BLaER1 treated with 17β-estradiol and CSF1 and Interleukin-3, amounts not matched to agents 10 nM and 100 nM (cell line): Measurements from ENCODE around the gene ZMYND8.
A peak's percentile ranks its signal among the peaks of the same experiment; 100 is the strongest.

ENCODE experiments used
- H3K27ac ChIP-seq, 11 experiments: shearing (Covaris generic); formaldehyde crosslinking; 2 replicates each; pipeline ENCODE4 v1.8.1; 2022
- H3K27me3 ChIP-seq, 11 experiments: shearing (Covaris generic); formaldehyde crosslinking; 2 replicates each; pipeline ENCODE4 v1.8.1; 2022
- H3K36me3 ChIP-seq, 11 experiments: shearing (Covaris generic); formaldehyde crosslinking; 2 replicates each; pipeline ENCODE4 v1.8.1; 2022
- H3K4me1 ChIP-seq, 10 experiments: shearing (Covaris generic); formaldehyde crosslinking; 2 replicates each; pipeline ENCODE4 v1.8.1; 2022
- H3K4me2 ChIP-seq, 11 experiments: shearing (Covaris generic); formaldehyde crosslinking; 2 replicates each; pipeline ENCODE4 v1.8.1; 2022
- H3K4me3 ChIP-seq, 10 experiments: shearing (Covaris generic); formaldehyde crosslinking; 2 replicates each; pipeline ENCODE4 v1.8.1; 2022
- H3K9ac ChIP-seq, 11 experiments: shearing (Covaris generic); formaldehyde crosslinking; 2 replicates each; pipeline ENCODE4 v1.8.1; 2022
- H3K9me3 ChIP-seq, 11 experiments: shearing (Covaris generic); formaldehyde crosslinking; replicated peaks in 1 of 11; 2 replicates each; pipeline ENCODE4 v1.8.1; 2022
- H4K20me1 ChIP-seq, 11 experiments: shearing (Covaris generic); formaldehyde crosslinking; 2 replicates each; pipeline ENCODE4 v1.8.1; 2022
- Cebpa-rat ChIP-seq, 11 experiments: shearing (Covaris generic); IDR thresholded peaks; 2 replicates each; pipeline ENCODE4 v1.8.1; 2022

ZMYND8 gene

DNA sequence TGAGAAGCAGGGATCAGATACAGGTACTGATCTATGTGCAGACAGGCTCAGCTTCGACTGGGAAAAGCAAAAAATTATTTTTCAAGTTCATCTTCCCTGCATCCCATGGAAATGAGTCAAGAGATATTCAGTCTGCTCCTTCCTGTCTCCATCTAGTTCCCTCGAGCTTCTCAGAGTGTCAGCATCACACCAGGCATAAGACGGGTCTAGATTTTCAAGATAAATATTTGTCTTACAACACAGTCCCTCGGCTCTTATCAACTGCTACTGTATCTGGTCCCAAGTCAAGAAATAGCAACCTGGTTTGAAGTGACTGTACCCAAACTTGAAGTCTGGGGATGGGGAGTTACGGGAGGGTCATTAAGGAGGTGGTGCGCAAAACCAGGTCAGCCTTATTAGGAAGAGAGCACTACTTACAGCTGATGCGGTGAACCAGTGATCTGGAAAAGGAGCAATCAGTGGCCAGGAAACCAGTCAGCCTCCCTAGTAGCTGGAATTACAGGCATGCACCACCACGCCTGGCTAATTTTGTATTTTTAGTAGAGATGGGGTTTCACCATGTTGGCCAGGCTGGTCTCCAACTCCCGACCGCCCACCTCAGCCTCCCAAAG is 29.7 kb downstream of the ZMYND8 start:
- H4K20me1 ChIP-seq: peaks cover 92 to 100% (median 100%) of the 10 kb centered on the region in 11 experiments; a peak in 21 of 22 replicates
- peak overlapping the region in 1 of 11 experiments; percentile 3; a peak in 1 of 22 replicates for H3K27ac ChIP-seq
- H3K27me3 ChIP-seq: no peaks in the 10 kb centered on the region
- H3K4me3 ChIP-seq: no peak overlapping the region
- no peaks in the 10 kb centered on the region for H3K9me3 ChIP-seq
- no peak overlapping the region for H3K9ac ChIP-seq
- H3K4me1 ChIP-seq: peaks cover 24 to 73% (median 43%) of the 10 kb centered on the region in 10 experiments
- H3K4me2 ChIP-seq: 0 out of 22 replicates have a peak overlapping the region, but pooled peaks of 2 of the 11 experiments have one; percentile 4 to 7
- peaks cover 57 to 97% (median 88%) of the 10 kb centered on the region in 11 experiments for H3K36me3 ChIP-seq
- no peak for TF ChIP-seq Cebpa-rat (IDR thresholded peaks at IDR 0.05)

DNA sequence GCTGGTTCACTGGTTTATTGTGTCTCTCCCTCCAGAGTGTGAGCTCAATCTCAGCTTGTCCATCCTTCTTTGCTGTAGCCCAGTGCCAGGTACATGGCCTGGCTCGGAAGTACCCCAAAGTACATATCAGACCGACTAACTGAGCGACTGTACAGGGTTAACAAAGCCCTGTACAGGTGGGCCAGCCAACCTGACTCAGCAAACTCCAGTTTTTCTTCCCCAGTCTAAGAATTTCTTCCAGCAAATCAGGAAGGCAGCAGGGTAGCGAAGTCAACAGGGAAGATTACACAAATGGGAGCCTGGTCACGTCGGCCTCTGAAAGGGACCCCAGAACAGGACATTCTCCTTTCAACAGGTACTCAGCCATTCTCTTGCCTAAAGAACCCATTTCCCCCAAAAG is 31.3 kb downstream of the ZMYND8 start:
- no peak overlapping the region for H3K4me3 ChIP-seq
- no peak for TF ChIP-seq Cebpa-rat (IDR thresholded peaks at IDR 0.05)
- peak overlapping the region in 2 of 11 experiments; percentile 0 to 17; a peak in 2 of 22 replicates for H3K27ac ChIP-seq
- H3K9me3 ChIP-seq: no peaks in the 10 kb centered on the region
- H3K36me3 ChIP-seq: peaks cover 48 to 95% (median 80%) of the 10 kb centered on the region in 11 experiments
- H3K27me3 ChIP-seq: no peaks in the 10 kb centered on the region
- peaks cover 38 to 73% (median 49%) of the 10 kb centered on the region in 10 experiments for H3K4me1 ChIP-seq
- 0 out of 22 replicates have a peak overlapping the region, but pooled peaks of 1 of the 11 experiments have one; percentile 15 for H3K4me2 ChIP-seq
- no peak overlapping the region for H3K9ac ChIP-seq
- H4K20me1 ChIP-seq: peaks cover 92 to 100% (median 100%) of the 10 kb centered on the region in 11 experiments; a peak in 21 of 22 replicates

GRCh38 chr20:47320990-47321805 is 35.3 kb downstream of the ZMYND8 start:
- Histone ChIP-seq H3K9me3 (no peaks in the 10 kb centered on the region), H3K27ac (peak overlapping the region; percentile 0 to 89 (median 54); a peak in 16 of 22 replicates), H3K4me3 (no peak overlapping the region), H4K20me1 (peaks cover 59 to 99% (median 92%) of the 10 kb centered on the region in 11 experiments; a peak in 21 of 22 replicates), H3K27me3 (no peaks in the 10 kb centered on the region), H3K4me2 (peak overlapping the region; percentile 42 to 97 (median 88)), H3K4me1 (peaks cover 76 to 94% (median 84%) of the 10 kb centered on the region in 10 experiments), H3K36me3 (peaks cover 18 to 74% (median 50%) of the 10 kb centered on the region in 11 experiments), H3K9ac (peak overlapping the region in 6 of 11 experiments; percentile 6 to 61 (median 24); a peak in 6 of 22 replicates)
- peak in 3 of 11 experiments; percentile 32 to 75 (median 54); a peak in 4 of 22 replicates for TF ChIP-seq Cebpa-rat (IDR thresholded peaks at IDR 0.05)

DNA sequence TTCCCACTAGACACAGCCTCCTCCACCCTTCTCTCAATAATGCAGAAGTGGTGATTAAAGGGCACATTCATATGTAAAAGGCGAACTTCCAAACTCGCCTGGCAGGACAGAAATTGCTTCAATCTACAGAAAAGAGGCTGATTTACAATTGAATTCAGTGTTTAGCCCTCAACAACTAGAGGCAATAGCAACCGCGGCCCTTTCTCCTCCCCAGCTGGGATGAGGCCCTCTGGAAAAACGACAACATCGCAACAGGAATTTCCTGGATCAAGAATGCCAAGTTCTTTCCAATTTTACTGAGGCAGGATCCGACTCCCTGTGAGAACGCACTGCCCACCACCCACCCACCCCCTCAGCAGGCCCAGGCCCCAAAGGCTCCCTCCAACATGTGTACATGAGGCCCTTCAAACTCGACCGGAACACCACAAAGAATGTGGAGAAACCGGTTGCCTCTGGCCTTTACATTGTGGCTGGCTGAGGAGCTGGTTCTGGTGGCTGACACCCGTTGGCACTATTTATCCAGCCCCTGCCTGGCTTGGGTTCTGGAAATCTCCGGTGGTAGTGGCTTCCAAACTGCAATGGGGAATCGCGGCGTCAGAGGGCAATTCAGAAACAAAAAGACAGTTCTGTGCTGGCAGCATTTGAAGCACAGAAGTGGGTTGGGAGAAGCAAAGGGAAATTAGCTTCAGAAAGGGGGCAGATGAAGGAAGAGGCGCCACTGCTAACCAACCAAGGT is 36.8 kb downstream of the ZMYND8 start:
- Histone ChIP-seq H4K20me1 (peaks cover 44 to 99% (median 86%) of the 10 kb centered on the region in 11 experiments; a peak in 20 of 22 replicates), H3K4me3 (no peak overlapping the region; a peak in 1 of 20 replicates), H3K27ac (peak overlapping the region; percentile 77 to 94 (median 85)), H3K36me3 (peaks cover 4 to 66% (median 46%) of the 10 kb centered on the region in 11 experiments; a peak in 20 of 22 replicates), H3K9ac (peak overlapping the region; percentile 56 to 82 (median 72); a peak in 19 of 22 replicates), H3K4me1 (peaks cover 91 to 100% (median 94%) of the 10 kb centered on the region in 10 experiments), H3K4me2 (peak overlapping the region; percentile 62 to 97 (median 88)), H3K9me3 (no peaks in the 10 kb centered on the region), H3K27me3 (no peaks in the 10 kb centered on the region)
- TF ChIP-seq Cebpa-rat (IDR thresholded peaks at IDR 0.05): no peak

DNA sequence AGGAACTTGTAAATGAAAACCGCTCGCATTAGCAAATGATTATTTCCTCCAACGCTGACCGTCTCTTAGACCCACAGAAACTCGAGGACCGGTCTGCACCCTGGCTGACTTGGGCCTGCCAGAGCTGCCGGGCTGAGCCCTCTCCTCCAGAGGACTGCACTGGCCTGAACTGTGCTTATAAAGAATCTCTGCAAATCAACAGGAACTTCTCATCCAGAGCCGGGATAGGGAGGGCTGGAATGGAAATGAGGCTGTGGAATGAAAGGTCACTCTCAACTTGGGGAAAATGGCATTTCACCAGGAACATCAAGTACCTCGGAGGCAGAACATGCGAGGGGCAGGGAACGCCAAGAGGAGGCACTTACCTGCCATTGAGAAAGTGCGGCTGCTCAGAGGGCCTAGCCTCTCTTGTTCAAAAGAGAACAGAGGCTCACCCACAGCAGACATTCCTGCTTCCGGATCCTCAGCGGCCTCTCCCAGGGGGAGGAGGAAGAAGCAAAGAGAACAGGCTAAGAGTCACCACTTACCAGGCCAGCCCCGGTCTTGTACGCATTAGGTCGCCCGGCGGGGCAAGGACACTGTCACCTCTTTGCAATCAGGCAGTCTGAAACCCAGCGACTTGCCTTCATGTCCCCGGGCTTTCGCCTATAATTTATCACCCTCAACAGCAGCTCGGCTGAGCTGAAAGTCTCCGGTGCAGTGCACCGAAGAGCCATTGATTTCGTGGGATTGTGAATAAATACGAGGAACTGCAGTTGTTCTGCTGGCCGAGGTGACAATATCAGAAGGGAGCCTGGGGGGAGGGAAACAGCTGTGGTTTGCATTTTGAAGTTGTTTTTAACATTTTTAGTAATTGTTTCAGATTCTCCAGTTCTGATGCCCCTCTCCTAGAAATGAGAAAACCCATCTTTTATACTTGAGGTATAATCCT is 37.6 kb downstream of the ZMYND8 start:
- Histone ChIP-seq H3K36me3 (peaks cover 0 to 68% (median 47%) of the 10 kb centered on the region in 11 experiments; a peak in 20 of 22 replicates), H3K27ac (peak overlapping the region; percentile 77 to 94 (median 85)), H3K27me3 (no peaks in the 10 kb centered on the region), H3K9me3 (peaks cover 0 to 6% (median 0%) of the 10 kb centered on the region in 11 experiments; a peak in 2 of 22 replicates), H3K4me3 (peak overlapping the region in 4 of 10 experiments; percentile 18 to 26 (median 24); a peak in 5 of 20 replicates), H3K9ac (peak overlapping the region; percentile 56 to 82 (median 72)), H4K20me1 (peaks cover 36 to 99% (median 88%) of the 10 kb centered on the region in 11 experiments; a peak in 20 of 22 replicates), H3K4me2 (peak overlapping the region; percentile 62 to 97 (median 88)), H3K4me1 (peaks cover 95 to 100% (median 99%) of the 10 kb centered on the region in 10 experiments)
- TF ChIP-seq Cebpa-rat (IDR thresholded peaks at IDR 0.05): no peak

GRCh38 chr20:47318027-47318585 is 38.4 kb downstream of the ZMYND8 start:
- Histone ChIP-seq H3K4me3 (peak overlapping the region in 3 of 10 experiments; percentile 22 to 26 (median 26); a peak in 3 of 20 replicates), H3K9ac (peak overlapping the region; percentile 56 to 82 (median 72); a peak in 21 of 22 replicates), H3K27me3 (no peaks in the 10 kb centered on the region), H4K20me1 (peaks cover 28 to 99% (median 84%) of the 10 kb centered on the region in 11 experiments; a peak in 20 of 22 replicates), H3K27ac (peak overlapping the region; percentile 77 to 94 (median 85)), H3K36me3 (peaks cover 0 to 65% (median 43%) of the 10 kb centered on the region in 11 experiments; a peak in 19 of 22 replicates), H3K9me3 (peaks cover 0 to 6% (median 0%) of the 10 kb centered on the region in 11 experiments; a peak in 2 of 22 replicates), H3K4me1 (peaks cover 92 to 100% (median 97%) of the 10 kb centered on the region in 10 experiments), H3K4me2 (peak overlapping the region; percentile 62 to 97 (median 88))
- no peak for TF ChIP-seq Cebpa-rat (IDR thresholded peaks at IDR 0.05)
